ENCODE results near the gene MBD6. TPM values are rescaled to one million over a fixed set of nuclear protein-coding genes. Genes with fewer than 3 reads are reported as not detected.

MBD6 gene
- total and polyA plus RNA-seq, 2 of the 4 experiments (the other 2 are of a cell fraction): 0.90 to 9.3 TPM

DNA sequence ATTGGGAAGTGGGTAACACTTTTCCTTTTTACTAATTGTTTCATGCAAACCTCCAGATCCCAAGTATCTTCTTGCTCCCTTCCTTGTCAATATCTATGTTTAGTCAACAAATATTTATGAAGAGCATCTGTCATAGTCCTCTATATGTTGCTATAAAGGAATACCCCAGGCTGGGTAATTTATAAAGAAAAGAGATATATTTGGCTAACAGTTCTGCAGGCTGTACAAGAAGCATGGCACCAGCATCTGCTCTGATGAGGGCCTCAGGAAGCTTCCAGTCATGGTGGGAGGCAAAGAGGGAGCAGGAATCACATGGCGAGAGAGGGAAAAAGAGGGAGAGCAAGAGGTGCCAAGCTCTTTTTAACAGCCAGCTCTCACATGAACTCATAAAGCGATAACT lies 31.8 kb downstream of the MBD6 start:
- no peak overlapping the region for H3K4me3 ChIP-seq (ENCODE audit: insufficient read depth, low read depth, low read length)
- no peak overlapping the region for H4K8ac ChIP-seq (ENCODE audit: low read depth in 2 of 2, low read length in 2 of 2)
- peaks cover 7% of the 10 kb centered on the region; the same call in 1 of the 2 replicates for H3K9me1 ChIP-seq (ENCODE audit: insufficient read depth, low read length)
- no peak for TF ChIP-seq CEBPB (IDR thresholded peaks at IDR 0.05; ENCODE audit: low read depth, low read length)
- no peak for TF ChIP-seq POLR2A (IDR thresholded peaks at IDR 0.05; ENCODE audit: low read depth, low read length)
- TF ChIP-seq, protein P1, sequence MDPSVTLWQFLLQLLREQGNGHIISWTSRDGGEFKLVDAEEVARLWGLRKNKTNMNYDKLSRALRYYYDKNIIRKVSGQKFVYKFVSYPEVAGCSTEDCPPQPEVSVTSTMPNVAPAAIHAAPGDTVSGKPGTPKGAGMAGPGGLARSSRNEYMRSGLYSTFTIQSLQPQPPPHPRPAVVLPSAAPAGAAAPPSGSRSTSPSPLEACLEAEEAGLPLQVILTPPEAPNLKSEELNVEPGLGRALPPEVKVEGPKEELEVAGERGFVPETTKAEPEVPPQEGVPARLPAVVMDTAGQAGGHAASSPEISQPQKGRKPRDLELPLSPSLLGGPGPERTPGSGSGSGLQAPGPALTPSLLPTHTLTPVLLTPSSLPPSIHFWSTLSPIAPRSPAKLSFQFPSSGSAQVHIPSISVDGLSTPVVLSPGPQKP (IDR thresholded peaks at IDR 0.05; ENCODE audit: borderline replicate concordance, low read depth, low read length): no peak
- TF ChIP-seq MAFK (IDR thresholded peaks at IDR 0.05; ENCODE audit: low read depth, low read length): no peak
- TF ChIP-seq RAD21 (IDR thresholded peaks at IDR 0.05; ENCODE audit: low read length): no peak
- no peak for TF ChIP-seq RFX5 (IDR thresholded peaks at IDR 0.05; ENCODE audit: low read depth, low read length)
- TF ChIP-seq RCOR1 (IDR thresholded peaks at IDR 0.05; ENCODE audit: insufficient replicate concordance, low read length): no peak
- TF ChIP-seq FOS (IDR thresholded peaks at IDR 0.05; ENCODE audit: low read depth, low read length): no peak
- no peak for TF ChIP-seq MAZ (IDR thresholded peaks at IDR 0.05; ENCODE audit: borderline replicate concordance, low read depth, low read length)
- TF ChIP-seq CTCF (conservative IDR thresholded peaks at IDR 0.05; ENCODE audit: low read depth, low read length): no peak
- no peak for TF ChIP-seq MXI1 (IDR thresholded peaks at IDR 0.05; ENCODE audit: borderline replicate concordance, low read depth, low read length)
- no peak for TF ChIP-seq NFE2L2 (IDR thresholded peaks at IDR 0.05; ENCODE audit: low read depth, low read length)
- TF ChIP-seq BHLHE40 (IDR thresholded peaks at IDR 0.05; ENCODE audit: low read depth, low read length): no peak
- TF ChIP-seq, protein P2, sequence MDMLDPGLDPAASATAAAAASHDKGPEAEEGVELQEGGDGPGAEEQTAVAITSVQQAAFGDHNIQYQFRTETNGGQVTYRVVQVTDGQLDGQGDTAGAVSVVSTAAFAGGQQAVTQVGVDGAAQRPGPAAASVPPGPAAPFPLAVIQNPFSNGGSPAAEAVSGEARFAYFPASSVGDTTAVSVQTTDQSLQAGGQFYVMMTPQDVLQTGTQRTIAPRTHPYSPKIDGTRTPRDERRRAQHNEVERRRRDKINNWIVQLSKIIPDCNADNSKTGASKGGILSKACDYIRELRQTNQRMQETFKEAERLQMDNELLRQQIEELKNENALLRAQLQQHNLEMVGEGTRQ (IDR thresholded peaks at IDR 0.05; ENCODE audit: low read depth, low read length): no peak
- TF ChIP-seq SMC3 (IDR thresholded peaks at IDR 0.05; ENCODE audit: low read depth, low read length): no peak
- no peak for TF ChIP-seq CHD1 (IDR thresholded peaks at IDR 0.05; ENCODE audit: low read depth, low read length)
- H2BK5ac ChIP-seq (ENCODE audit: low read depth, low read length, poor library complexity, severe bottlenecking): no peak overlapping the region
- H2AK5ac ChIP-seq (ENCODE audit: low read depth, low read length): no peak overlapping the region
- in situ Hi-C loops (cut with MboI; ENCODE audit: low sequenced_read_pairs): no loop called here
- H3K4ac ChIP-seq (ENCODE audit: low read depth, low read length): no peak overlapping the region
- intact Hi-C loops (cut with micrococcal nuclease): no loop called here
- ChIA-PET POLR2A (ENCODE audit: unreplicated experiment) (no interaction called here), CTCF (no interaction called here)
- H2AFZ ChIP-seq (replicated peaks; ENCODE audit: low read length, poor library complexity): no peak overlapping the region
- dilution Hi-C loops (cut with HindIII; ENCODE audit: low sequenced_read_pairs, unreplicated experiment): loop anchor here (25.0 kb wide), 1 partner anchor 108 kb away; no protein-coding TSS in a partner anchor
- H3K9me3 ChIP-seq (ENCODE audit: control insufficient read depth, insufficient read depth, low read length): no peaks in the 10 kb centered on the region
- H4K20me1 ChIP-seq (ENCODE audit: insufficient read depth, low read length): no peaks in the 10 kb centered on the region
- no peak overlapping the region for H3K27ac ChIP-seq (ENCODE audit: insufficient read depth, low read length)
- H3K27me3 ChIP-seq (ENCODE audit: control insufficient read depth, insufficient read depth, low read length): peaks cover 34% of the 10 kb centered on the region
- H4K91ac ChIP-seq (ENCODE audit: insufficient read depth, low read depth, low read length): no peak overlapping the region
- no peak overlapping the region for H2AK9ac ChIP-seq (replicated peaks; ENCODE audit: low read depth, low read length, poor library complexity)
- H3K23ac ChIP-seq (ENCODE audit: low read depth, low read length): no peak overlapping the region
- peaks cover 0 to 4% of the 10 kb centered on the region in 2 experiments; a peak in 1 of 4 replicates for H3K79me1 ChIP-seq (ENCODE audit: low read depth in 1 of 2, low read length in 2 of 2)
- H2BK120ac ChIP-seq (ENCODE audit: low read depth, low read length): no peak overlapping the region
- no peak overlapping the region for H2BK15ac ChIP-seq (ENCODE audit: low read depth, low read length)
- no peak for ATAC-seq (ENCODE audit: low read depth)
- no peak overlapping the region for H3K56ac ChIP-seq (ENCODE audit: extremely low read depth, insufficient read depth, low read length)
- DNase-seq: no peak
- H3K36me3 ChIP-seq (ENCODE audit: control insufficient read depth, insufficient read depth, low read length): no peaks in the 10 kb centered on the region
- H3K9ac ChIP-seq (ENCODE audit: low read depth, low read length): no peak overlapping the region
- no peak overlapping the region for H2BK20ac ChIP-seq (ENCODE audit: low read depth, low read length)
- H3K14ac ChIP-seq (replicated peaks; ENCODE audit: low read depth, low read length): no peak overlapping the region
- no peak overlapping the region for H3K4me2 ChIP-seq (ENCODE audit: low read depth, low read length)
- peaks cover 3% of the 10 kb centered on the region for H3K4me1 ChIP-seq (ENCODE audit: control insufficient read depth, insufficient read depth, low read length)
- H4K5ac ChIP-seq (ENCODE audit: low read depth, low read length): no peak overlapping the region
- no TSS peak for BruUV-seq (replicated peaks)
- WGBS, 2 experiments (ENCODE audit: extremely low coverage in 2 of 2, insufficient read length in 1 of 2): no CpG with 5 or more reads among the region's 2 CpGs
- H3K18ac ChIP-seq (ENCODE audit: low read depth, low read length): no peak overlapping the region
